ENCODE results near the gene TOR1AIP1.

GRCh38 chr1:179925922-179926849 lies 44.1 kb downstream of the TOR1AIP1 start:
- TF ChIP-seq ZNF274 (IDR thresholded peaks at IDR 0.05; ENCODE audit: low read depth, low read length) (no peak), YY1 (IDR thresholded peaks at IDR 0.05; ENCODE audit: insufficient read depth, insufficient read length) (no peak)

All from NT2/D1 (cell line).